ENCODE measurements around the gene ACKR3.

GRCh38 chr2:236529606-236530005, 40.0 kb upstream of the ACKR3 start:
- no peak for TF ChIP-seq CTCF (IDR thresholded peaks at IDR 0.05)
- TF ChIP-seq POLR2A (IDR thresholded peaks at IDR 0.05): no peak
